KOPT-K1 (cell line): ENCODE data around the gene OR2T34.
"Not testable (repeated sequence)": the region's sequence is repeated elsewhere in the genome, so short reads cannot be mapped to it uniquely, and the experiment has no call there.

Source experiments
- H3K27ac ChIP-seq: fragments of 200-600 bp; sonication (generic); 2 replicates; pipeline ENCODE4 v1.5.1; 2016; ENCODE audit warnings: antibody characterized with exemption, mild to moderate bottlenecking, low read depth, low read length; ENCODE audit not compliant: poor library complexity, severe bottlenecking
- H3K36me3 ChIP-seq: fragments of 200-600 bp; sonication (generic); 2 replicates; pipeline ENCODE4 v1.5.1; 2017; ENCODE audit warnings: antibody characterized with exemption, mild to moderate bottlenecking, low read length, moderate library complexity; ENCODE audit not compliant: insufficient read depth
- H3K9me3 ChIP-seq: fragments of 200-600 bp; sonication (generic); 2 replicates; pipeline ENCODE4 v1.5.1; 2017; ENCODE audit warnings: antibody characterized with exemption, low read length, mild to moderate bottlenecking; ENCODE audit not compliant: insufficient read depth, poor library complexity, severe bottlenecking

Gene OR2T34

GRCh38 chr1:248576260-248576980 lies 1.9 kb upstream of the OR2T34 start:
- no peak overlapping the region for H3K27ac ChIP-seq
- H3K9me3 ChIP-seq: no peaks in the 10 kb centered on the region
- H3K36me3 ChIP-seq: no peaks in the 10 kb centered on the region

GRCh38 chr1:248573856-248574255 lies 701 bp downstream of the OR2T34 start:
- H3K9me3 ChIP-seq, H3K27ac ChIP-seq, H3K36me3 ChIP-seq: not testable (repeated sequence)

GRCh38 chr1:248572049-248572448 lies 2.5 kb downstream of the OR2T34 start:
- not testable (repeated sequence) for H3K9me3 ChIP-seq, H3K27ac ChIP-seq, H3K36me3 ChIP-seq

GRCh38 chr1:248570811-248571210 lies 3.7 kb downstream of the OR2T34 start:
- H3K9me3 ChIP-seq, H3K36me3 ChIP-seq, H3K27ac ChIP-seq: not testable (repeated sequence)

GRCh38 chr1:248569049-248569448 lies 5.5 kb downstream of the OR2T34 start:
- not testable (repeated sequence) for H3K9me3 ChIP-seq, H3K36me3 ChIP-seq

GRCh38 chr1:248565530-248566373 lies 8.8 kb downstream of the OR2T34 start:
- not testable (repeated sequence) for H3K9me3 ChIP-seq, H3K36me3 ChIP-seq
- peak overlapping the region; percentile 64 for H3K27ac ChIP-seq

More at GRCh38 chr1:248569049-248569448, 5.5 kb downstream of the OR2T34 start:
- H3K27ac ChIP-seq: not testable (repeated sequence)

GRCh38 chr1:248562672-248563071 lies 11.9 kb downstream of the OR2T34 start, which contains the start of gene OR2T29:
Gene OR2T29, minus strand, starts transcription at chr1:248562772. Its CDS starts 3,281 bp downstream, at chr1:248559491.
- not testable (repeated sequence) for H3K9me3 ChIP-seq, H3K27ac ChIP-seq, H3K36me3 ChIP-seq

GRCh38 chr1:248551027-248551426 lies 23.5 kb downstream of the OR2T34 start:
- not testable (repeated sequence) for H3K36me3 ChIP-seq, H3K27ac ChIP-seq, H3K9me3 ChIP-seq

GRCh38 chr1:248547383-248547782 lies 27.2 kb downstream of the OR2T34 start:
- not testable (repeated sequence) for H3K27ac ChIP-seq, H3K36me3 ChIP-seq, H3K9me3 ChIP-seq

- not testable (repeated sequence) for H3K9me3 ChIP-seq, H3K27ac ChIP-seq, H3K36me3 ChIP-seq
Observed at GRCh38 chr1:248537449-248537848, 37.1 kb downstream of the OR2T34 start.
